ENCODE data around the gene TRAPPC2L. TPM values are rescaled to one million over a fixed set of nuclear protein-coding genes. Genes with fewer than 3 reads are reported as not detected.
A peak's percentile ranks its signal among the peaks of the same experiment; 100 is the strongest.

The TRAPPC2L gene
- total and polyA plus RNA-seq, 2 of the 13 experiments (the other 11 are each of a cell fraction or from before 2014, with no cell fraction given) = 96.3 to 107 TPM

DNA sequence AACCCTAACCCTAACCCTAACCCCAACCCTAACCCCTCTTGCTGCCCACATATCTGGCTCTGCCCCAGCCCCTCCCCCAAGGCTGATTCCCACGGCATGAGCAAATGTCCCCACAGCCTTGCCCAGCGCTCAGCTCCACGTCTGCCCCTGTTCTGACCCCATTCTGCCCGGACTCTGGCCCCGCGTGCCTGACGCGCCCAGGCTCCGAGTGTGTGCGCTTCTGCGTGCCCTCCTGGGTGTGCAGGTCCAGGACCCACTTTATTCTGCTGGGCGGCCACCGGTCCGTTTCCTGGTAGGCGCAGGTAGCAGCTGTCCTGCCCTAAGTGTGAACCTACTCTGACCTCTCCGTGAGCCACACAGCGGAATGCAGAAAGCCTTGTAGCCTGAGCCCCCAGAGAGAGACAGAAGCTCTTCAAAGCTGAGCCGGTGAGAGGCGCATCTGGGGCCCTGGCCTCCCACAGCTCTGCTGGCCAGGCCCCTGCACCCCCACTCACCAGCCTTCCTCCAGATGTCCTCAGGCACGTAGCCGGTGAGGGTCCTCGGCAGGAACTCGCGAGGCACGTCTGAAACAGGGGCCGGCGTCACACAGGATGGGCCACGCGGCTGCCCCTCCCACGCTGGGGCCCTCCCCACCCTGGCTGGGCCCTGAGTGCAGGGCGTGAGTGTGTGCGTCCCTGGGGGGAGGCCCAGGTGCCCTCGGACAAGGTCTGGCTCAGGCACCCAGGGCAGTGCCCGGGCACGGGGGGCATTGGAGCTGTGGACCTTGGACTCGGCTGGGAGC lies 23.5 kb downstream of the TRAPPC2L start (continued):
- TF ChIP-seq, protein P1, sequence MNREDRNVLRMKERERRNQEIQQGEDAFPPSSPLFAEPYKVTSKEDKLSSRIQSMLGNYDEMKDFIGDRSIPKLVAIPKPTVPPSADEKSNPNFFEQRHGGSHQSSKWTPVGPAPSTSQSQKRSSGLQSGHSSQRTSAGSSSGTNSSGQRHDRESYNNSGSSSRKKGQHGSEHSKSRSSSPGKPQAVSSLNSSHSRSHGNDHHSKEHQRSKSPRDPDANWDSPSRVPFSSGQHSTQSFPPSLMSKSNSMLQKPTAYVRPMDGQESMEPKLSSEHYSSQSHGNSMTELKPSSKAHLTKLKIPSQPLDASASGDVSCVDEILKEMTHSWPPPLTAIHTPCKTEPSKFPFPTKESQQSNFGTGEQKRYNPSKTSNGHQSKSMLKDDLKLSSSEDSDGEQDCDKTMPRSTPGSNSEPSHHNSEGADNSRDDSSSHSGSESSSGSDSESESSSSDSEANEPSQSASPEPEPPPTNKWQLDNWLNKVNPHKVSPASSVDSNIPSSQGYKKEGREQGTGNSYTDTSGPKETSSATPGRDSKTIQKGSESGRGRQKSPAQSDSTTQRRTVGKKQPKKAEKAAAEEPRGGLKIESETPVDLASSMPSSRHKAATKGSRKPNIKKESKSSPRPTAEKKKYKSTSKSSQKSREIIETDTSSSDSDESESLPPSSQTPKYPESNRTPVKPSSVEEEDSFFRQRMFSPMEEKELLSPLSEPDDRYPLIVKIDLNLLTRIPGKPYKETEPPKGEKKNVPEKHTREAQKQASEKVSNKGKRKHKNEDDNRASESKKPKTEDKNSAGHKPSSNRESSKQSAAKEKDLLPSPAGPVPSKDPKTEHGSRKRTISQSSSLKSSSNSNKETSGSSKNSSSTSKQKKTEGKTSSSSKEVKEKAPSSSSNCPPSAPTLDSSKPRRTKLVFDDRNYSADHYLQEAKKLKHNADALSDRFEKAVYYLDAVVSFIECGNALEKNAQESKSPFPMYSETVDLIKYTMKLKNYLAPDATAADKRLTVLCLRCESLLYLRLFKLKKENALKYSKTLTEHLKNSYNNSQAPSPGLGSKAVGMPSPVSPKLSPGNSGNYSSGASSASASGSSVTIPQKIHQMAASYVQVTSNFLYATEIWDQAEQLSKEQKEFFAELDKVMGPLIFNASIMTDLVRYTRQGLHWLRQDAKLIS (CRISPR knock-in tag; IDR thresholded peaks at IDR 0.05) = no peak
- TF ChIP-seq, protein P2, sequence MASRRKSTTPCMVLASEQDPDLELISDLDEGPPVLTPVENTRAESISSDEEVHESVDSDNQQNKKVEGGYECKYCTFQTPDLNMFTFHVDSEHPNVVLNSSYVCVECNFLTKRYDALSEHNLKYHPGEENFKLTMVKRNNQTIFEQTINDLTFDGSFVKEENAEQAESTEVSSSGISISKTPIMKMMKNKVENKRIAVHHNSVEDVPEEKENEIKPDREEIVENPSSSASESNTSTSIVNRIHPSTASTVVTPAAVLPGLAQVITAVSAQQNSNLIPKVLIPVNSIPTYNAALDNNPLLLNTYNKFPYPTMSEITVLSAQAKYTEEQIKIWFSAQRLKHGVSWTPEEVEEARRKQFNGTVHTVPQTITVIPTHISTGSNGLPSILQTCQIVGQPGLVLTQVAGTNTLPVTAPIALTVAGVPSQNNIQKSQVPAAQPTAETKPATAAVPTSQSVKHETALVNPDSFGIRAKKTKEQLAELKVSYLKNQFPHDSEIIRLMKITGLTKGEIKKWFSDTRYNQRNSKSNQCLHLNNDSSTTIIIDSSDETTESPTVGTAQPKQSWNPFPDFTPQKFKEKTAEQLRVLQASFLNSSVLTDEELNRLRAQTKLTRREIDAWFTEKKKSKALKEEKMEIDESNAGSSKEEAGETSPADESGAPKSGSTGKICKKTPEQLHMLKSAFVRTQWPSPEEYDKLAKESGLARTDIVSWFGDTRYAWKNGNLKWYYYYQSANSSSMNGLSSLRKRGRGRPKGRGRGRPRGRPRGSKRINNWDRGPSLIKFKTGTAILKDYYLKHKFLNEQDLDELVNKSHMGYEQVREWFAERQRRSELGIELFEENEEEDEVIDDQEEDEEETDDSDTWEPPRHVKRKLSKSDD (CRISPR knock-in tag; IDR thresholded peaks at IDR 0.05; ENCODE audit: low read depth) = no peak
- TF ChIP-seq, protein P3, sequence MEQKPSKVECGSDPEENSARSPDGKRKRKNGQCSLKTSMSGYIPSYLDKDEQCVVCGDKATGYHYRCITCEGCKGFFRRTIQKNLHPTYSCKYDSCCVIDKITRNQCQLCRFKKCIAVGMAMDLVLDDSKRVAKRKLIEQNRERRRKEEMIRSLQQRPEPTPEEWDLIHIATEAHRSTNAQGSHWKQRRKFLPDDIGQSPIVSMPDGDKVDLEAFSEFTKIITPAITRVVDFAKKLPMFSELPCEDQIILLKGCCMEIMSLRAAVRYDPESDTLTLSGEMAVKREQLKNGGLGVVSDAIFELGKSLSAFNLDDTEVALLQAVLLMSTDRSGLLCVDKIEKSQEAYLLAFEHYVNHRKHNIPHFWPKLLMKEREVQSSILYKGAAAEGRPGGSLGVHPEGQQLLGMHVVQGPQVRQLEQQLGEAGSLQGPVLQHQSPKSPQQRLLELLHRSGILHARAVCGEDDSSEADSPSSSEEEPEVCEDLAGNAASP (CRISPR knock-in tag; IDR thresholded peaks at IDR 0.05; ENCODE audit: borderline replicate concordance) = no peak
- TF ChIP-seq EHMT2 (IDR thresholded peaks at IDR 0.05; ENCODE audit: borderline replicate concordance, low read depth, low read length) = no peak
- no peak for TF ChIP-seq GATAD2A (CRISPR knock-in tag; IDR thresholded peaks at IDR 0.05)
- TF ChIP-seq SUZ12 (IDR thresholded peaks at IDR 0.05; ENCODE audit: low read depth, low read length) = no peak
- no peak for TF ChIP-seq ZFP36L2 (CRISPR knock-in tag; IDR thresholded peaks at IDR 0.05)
- TF ChIP-seq, protein P4, sequence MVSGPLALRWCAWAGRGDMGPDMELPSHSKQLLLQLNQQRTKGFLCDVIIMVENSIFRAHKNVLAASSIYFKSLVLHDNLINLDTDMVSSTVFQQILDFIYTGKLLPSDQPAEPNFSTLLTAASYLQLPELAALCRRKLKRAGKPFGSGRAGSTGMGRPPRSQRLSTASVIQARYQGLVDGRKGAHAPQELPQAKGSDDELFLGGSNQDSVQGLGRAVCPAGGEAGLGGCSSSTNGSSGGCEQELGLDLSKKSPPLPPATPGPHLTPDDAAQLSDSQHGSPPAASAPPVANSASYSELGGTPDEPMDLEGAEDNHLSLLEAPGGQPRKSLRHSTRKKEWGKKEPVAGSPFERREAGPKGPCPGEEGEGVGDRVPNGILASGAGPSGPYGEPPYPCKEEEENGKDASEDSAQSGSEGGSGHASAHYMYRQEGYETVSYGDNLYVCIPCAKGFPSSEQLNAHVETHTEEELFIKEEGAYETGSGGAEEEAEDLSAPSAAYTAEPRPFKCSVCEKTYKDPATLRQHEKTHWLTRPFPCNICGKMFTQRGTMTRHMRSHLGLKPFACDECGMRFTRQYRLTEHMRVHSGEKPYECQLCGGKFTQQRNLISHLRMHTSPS (CRISPR knock-in tag; IDR thresholded peaks at IDR 0.05; ENCODE audit: low read depth) = peak; percentile 98
- TF ChIP-seq, protein P5, sequence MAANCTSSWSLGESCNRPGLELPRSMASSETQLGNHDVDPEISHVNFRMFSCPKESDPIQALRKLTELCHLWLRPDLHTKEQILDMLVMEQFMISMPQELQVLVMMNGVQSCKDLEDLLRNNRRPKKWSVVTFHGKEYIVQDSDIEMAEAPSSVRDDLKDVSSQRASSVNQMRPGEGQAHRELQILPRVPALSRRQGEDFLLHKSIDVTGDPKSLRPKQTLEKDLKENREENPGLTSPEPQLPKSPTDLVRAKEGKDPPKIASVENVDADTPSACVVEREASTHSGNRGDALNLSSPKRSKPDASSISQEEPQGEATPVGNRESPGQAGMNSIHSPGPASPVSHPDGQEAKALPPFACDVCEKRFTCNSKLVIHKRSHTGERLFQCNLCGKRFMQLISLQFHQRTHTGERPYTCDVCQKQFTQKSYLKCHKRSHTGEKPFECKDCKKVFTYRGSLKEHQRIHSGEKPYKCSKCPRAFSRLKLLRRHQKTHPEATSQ (CRISPR knock-in tag; IDR thresholded peaks at IDR 0.05; ENCODE audit: borderline replicate concordance) = no peak
- TF ChIP-seq RXRA (CRISPR knock-in tag; IDR thresholded peaks at IDR 0.05) = 0 out of 2 replicates have a peak, but pooled peaks have one; percentile 30
- TF ChIP-seq NR2C2 (CRISPR knock-in tag; IDR thresholded peaks at IDR 0.05; ENCODE audit: borderline replicate concordance) = no peak
- TF ChIP-seq NFATC3 (CRISPR knock-in tag; IDR thresholded peaks at IDR 0.05) = no peak
- no peak for TF ChIP-seq NCOA2 (CRISPR knock-in tag; IDR thresholded peaks at IDR 0.05)
- no peak for TF ChIP-seq STAG1 (CRISPR knock-in tag; IDR thresholded peaks at IDR 0.05)
- TF ChIP-seq ZNF317 (CRISPR knock-in tag; IDR thresholded peaks at IDR 0.05) = no peak
- TF ChIP-seq KLF11 (CRISPR knock-in tag; IDR thresholded peaks at IDR 0.05) = no peak

Measured in HepG2 (cell line).